Endodermal cell (in vitro differentiated cells): ENCODE results near the gene NLRP13. TPM values are rescaled to one million over a fixed set of nuclear protein-coding genes. Genes with fewer than 3 reads are reported as not detected.
A peak's percentile ranks its signal among the peaks of the same experiment; 100 is the strongest.

Experiments
- DNase-seq: peaks from one replicate; pipeline ENCODE4 v3.0.0-alpha.2; 2017
- H3K27ac ChIP-seq: 2 replicates; pipeline ENCODE4 v1.5.1; 2013; ENCODE audit warnings: mild to moderate bottlenecking, low read depth, low read length, moderate library complexity
- H3K27me3 ChIP-seq: 2 replicates; pipeline ENCODE4 v1.6.1; 2013; ENCODE audit warnings: mild to moderate bottlenecking, low read length, moderate library complexity; ENCODE audit not compliant: insufficient read depth, control insufficient read depth, poor library complexity, severe bottlenecking
- H3K36me3 ChIP-seq: 2 replicates; pipeline ENCODE4 v1.7.0; 2013; ENCODE audit warnings: mild to moderate bottlenecking, low read length, moderate library complexity; ENCODE audit not compliant: control insufficient read depth, insufficient read depth
- H3K4me1 ChIP-seq: one replicate; pipeline ENCODE4 v1.7.0; 2013; ENCODE audit warnings: low read length; ENCODE audit not compliant: control insufficient read depth, insufficient read depth
- H3K4me3 ChIP-seq: 2 replicates; pipeline ENCODE4 v1.5.1; 2013; ENCODE audit warnings: mild to moderate bottlenecking, low read length, moderate library complexity
- H3K9ac ChIP-seq: 2 replicates; pipeline ENCODE4 v1.6.1; 2013; ENCODE audit warnings: mild to moderate bottlenecking, low read length, moderate library complexity; ENCODE audit not compliant: poor library complexity, severe bottlenecking; ENCODE audit errors: extremely low read depth
- H3K9me3 ChIP-seq: 2 replicates; pipeline ENCODE4 v1.6.1; 2013; ENCODE audit warnings: mild to moderate bottlenecking, low read length, moderate library complexity; ENCODE audit not compliant: control insufficient read depth
- H3K27ac Mint-ChIP-seq: 2 replicates; pipeline ENCODE4 v1.8.0; 2020; ENCODE audit warnings: mixed read lengths
- H3K27me3 Mint-ChIP-seq: 2 replicates; pipeline ENCODE4 v1.8.0; 2021; ENCODE audit warnings: mild to moderate bottlenecking, mixed read lengths; ENCODE audit not compliant: insufficient read depth
- H3K36me3 Mint-ChIP-seq: 2 replicates; pipeline ENCODE4 v1.8.0; 2020; ENCODE audit warnings: low read depth, mixed read lengths
- H3K4me1 Mint-ChIP-seq: 2 replicates; pipeline ENCODE4 v1.8.0; 2020; ENCODE audit warnings: mixed read lengths
- H3K4me3 Mint-ChIP-seq: 2 replicates; pipeline ENCODE4 v1.8.0; 2020; ENCODE audit warnings: mild to moderate bottlenecking, moderate library complexity, mixed read lengths
- H3K9me3 Mint-ChIP-seq: 2 replicates; pipeline ENCODE4 v1.8.0; 2020; ENCODE audit warnings: mild to moderate bottlenecking, mixed read lengths
- CTCF ChIP-seq: fragments of 200-600 bp; sonication (generic); conservative IDR thresholded peaks from 2 replicates; pipeline ENCODE4 v1.5.0; 2021; ENCODE audit warnings: antibody characterized with exemption, mild to moderate bottlenecking
- WGBS, 2 experiments: methylation state at CpG; one replicate each; pipeline versions ENCODE4 v1.1.5 to v1.1.7; 2013; ENCODE audit warnings: missing lambda C conversion rate in 2 of 2, mixed read lengths in 1 of 2; ENCODE audit not compliant: insufficient coverage in 1 of 2, insufficient read length in 1 of 2; 5-methylcytosine and 5-hydroxymethylcytosine counted together
- total RNA-seq, 2 donors: library from RNA; stranded (reverse); fragmentation: NEBNext Ultra II Directional in 1 of 2; extraction: Animal tissue kit (Norgen Biotek cat#: 25700) in 1 of 2; gene quantifications; 2 replicates in 1 of 2; 3 replicates in 1 of 2; pipeline ENCODE4 v1.2.1, GENCODE V29; 2021

Gene NLRP13
- total RNA-seq, 2 donors from 2014 or later, result not detected

GRCh38 chr19:55857149-55857548 is 75.0 kb downstream of the NLRP13 start:
- Histone ChIP-seq H3K36me3 (no peaks in the 10 kb centered on the region), H3K9me3 (peaks cover 85% of the 10 kb centered on the region), H3K4me1 (no peaks in the 10 kb centered on the region), H3K27ac (no peak overlapping the region), H3K27me3 (no peaks in the 10 kb centered on the region), H3K9ac (no peak overlapping the region), H3K4me3 (peak overlapping the region; percentile 34)
- no peak for TF ChIP-seq CTCF
- no peak overlapping the region for H3K27ac Mint-ChIP-seq
- H3K9me3 Mint-ChIP-seq, result peaks cover 95% of the 10 kb centered on the region
- peaks cover 1% of the 10 kb centered on the region for H3K27me3 Mint-ChIP-seq
- no peak overlapping the region for H3K4me3 Mint-ChIP-seq
- no peaks in the 10 kb centered on the region for H3K36me3 Mint-ChIP-seq
- no peak for DNase-seq
- no peaks in the 10 kb centered on the region for H3K4me1 Mint-ChIP-seq
- 67 to 88% methylated on average over 2 to 4 of the region's 4 CpGs for WGBS, 2 experiments

- Histone ChIP-seq H3K9ac (no peak overlapping the region), H3K4me1 (no peaks in the 10 kb centered on the region), H3K36me3 (no peaks in the 10 kb centered on the region), H3K9me3 (peaks cover 73% of the 10 kb centered on the region), H3K27ac (no peak overlapping the region), H3K4me3 (no peak overlapping the region), H3K27me3 (no peaks in the 10 kb centered on the region)
- peaks cover 1% of the 10 kb centered on the region for H3K27me3 Mint-ChIP-seq
- 75 to 76% methylated on average over 1 of the region's 1 CpG for WGBS, 2 experiments
- TF ChIP-seq CTCF, result no peak
- H3K4me3 Mint-ChIP-seq, result no peak overlapping the region
- H3K36me3 Mint-ChIP-seq, result no peaks in the 10 kb centered on the region
- no peaks in the 10 kb centered on the region for H3K4me1 Mint-ChIP-seq
- no peak overlapping the region for H3K27ac Mint-ChIP-seq
- peaks cover 84% of the 10 kb centered on the region for H3K9me3 Mint-ChIP-seq
- no peak for DNase-seq
Measured at GRCh38 chr19:55855160-55855559, 77.0 kb downstream of the NLRP13 start.

Other genes starting within 250 kb of the NLRP13 start
- not detected for gene NLRP9, start 193.9 kb downstream of the NLRP13 start, total RNA-seq
- gene RFPL4A, start 173.2 kb downstream of the NLRP13 start, total RNA-seq, result not detected
- not detected for gene RFPL4AL1, start 163.2 kb downstream of the NLRP13 start, total RNA-seq
- not detected for gene NLRP11, start 100.3 kb downstream of the NLRP13 start, total RNA-seq
- not detected for gene NLRP4, start 95.8 kb downstream of the NLRP13 start, total RNA-seq
- not detected for gene NLRP8, start 15.5 kb upstream of the NLRP13 start, total RNA-seq
- gene NLRP5, start 54.4 kb upstream of the NLRP13 start, total RNA-seq, result not detected
- gene ZNF787, start 189.0 kb upstream of the NLRP13 start, total RNA-seq, result 10 to 100 TPM; 42.1 to 43.7 TPM
- 10 to 100 TPM; 50.2 to 58.8 TPM for gene ZNF444, start 209.0 kb upstream of the NLRP13 start, total RNA-seq
- under 1 TPM in 1 of 2 donors, not detected in 1; 0.40 TPM for gene GALP, start 243.7 kb upstream of the NLRP13 start, total RNA-seq